Measurements from ENCODE around the gene OPN1SW.

OPN1SW gene

DNA sequence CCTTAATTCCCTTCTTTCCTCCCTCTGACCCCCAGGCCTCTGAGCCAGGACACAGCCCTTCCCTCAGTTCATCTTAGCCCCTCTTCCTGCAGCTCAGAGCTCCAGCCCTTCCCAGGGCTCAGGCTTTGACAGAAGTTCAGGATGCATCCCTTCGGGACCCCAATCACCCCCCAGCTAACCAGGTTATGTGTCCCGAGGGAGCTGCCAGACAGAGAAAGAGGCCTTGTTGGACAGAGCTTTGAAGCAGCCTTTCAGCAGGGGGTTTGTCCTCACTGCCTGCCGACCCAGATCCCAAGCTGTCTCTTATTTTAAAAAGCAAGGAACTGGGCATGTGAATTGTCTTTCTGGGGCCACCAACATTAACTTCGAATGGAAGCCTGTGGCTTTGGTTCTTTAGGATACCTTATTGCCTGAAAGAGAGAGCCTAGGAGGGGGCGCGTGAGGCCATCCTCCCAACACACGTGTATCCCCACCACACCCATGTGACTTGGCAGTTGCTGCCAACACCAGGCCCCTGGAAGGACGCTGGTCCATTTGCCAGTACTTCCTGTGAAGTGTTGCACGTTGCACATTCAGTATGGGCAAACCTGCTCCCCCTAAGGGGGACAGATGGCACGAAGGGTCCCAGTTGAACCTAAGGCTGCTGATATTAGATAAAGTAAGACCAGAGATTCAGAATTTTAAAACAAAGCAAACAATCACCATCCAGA lies 17.0 kb upstream of the OPN1SW start:
- no peak for DNase-seq

DNA sequence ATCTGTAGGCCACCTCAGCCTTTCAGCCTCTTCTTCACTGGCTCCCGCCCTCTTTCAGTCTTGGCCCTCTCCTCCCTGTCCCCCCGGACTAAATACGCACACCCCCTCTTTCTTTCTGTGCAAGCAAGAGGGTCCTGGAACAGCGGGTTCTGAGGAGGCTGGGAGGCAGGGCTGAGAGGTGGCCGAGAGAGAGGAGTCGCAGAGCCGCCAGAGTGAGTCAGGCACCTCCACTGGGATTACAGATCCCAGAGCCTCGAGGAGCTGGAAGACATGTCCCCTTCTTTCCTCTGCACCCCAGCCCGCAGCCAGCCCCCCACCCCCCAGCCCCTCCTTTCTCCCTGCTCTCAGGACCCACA lies 16.4 kb upstream of the OPN1SW start:
- DNase-seq = no peak

- peak; percentile 33 for DNase-seq
Observed at GRCh38 chr7:128791121-128791971, 15.8 kb upstream of the OPN1SW start, which contains the start of gene CCDC136. Gene CCDC136 (plus strand): TSS chr7:128791968. CDS start chr7:128792412, 444 bp downstream.

GRCh38 chr7:128790315-128791041 lies 14.9 kb upstream of the OPN1SW start:
- DNase-seq = no peak

GRCh38 chr7:128788446-128789412 lies 13.1 kb upstream of the OPN1SW start:
- no peak for DNase-seq

- no peak for DNase-seq
Observed at GRCh38 chr7:128785738-128786137, 10.1 kb upstream of the OPN1SW start.

GRCh38 chr7:128783143-128783861 lies 7.7 kb upstream of the OPN1SW start:
- DNase-seq = no peak

DNA sequence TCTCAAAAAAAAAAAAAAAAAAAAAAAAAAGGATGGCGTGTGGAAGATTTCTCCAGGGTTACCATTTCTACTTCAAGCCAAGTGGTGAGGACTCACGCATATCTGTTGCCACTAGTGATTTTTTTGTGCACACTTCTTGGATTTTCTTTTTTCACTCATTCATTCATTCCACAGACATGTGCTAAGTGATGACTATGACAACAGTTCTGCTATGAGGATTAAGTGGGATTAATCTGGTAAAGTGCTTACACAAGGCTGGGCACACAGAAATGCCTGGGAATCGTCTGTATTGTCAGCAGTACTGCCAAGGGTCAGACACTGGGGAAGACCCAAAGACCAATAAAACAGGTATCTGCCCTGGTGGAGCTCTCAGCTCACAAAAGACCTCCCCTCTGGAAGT lies 6.3 kb upstream of the OPN1SW start:
- DNase-seq = no peak

GRCh38 chr7:128781126-128781525 lies 5.5 kb upstream of the OPN1SW start:
- no peak for DNase-seq

GRCh38 chr7:128778946-128779345 lies 3.4 kb upstream of the OPN1SW start:
- DNase-seq = no peak

GRCh38 chr7:128777156-128778123 lies 1.8 kb upstream of the OPN1SW start:
- no peak for DNase-seq

GRCh38 chr7:128774921-128775320 lies 673 bp downstream of the OPN1SW start:
- no peak for DNase-seq

GRCh38 chr7:128774029-128774689 lies 1.4 kb downstream of the OPN1SW start:
- no peak for DNase-seq

- no peak for DNase-seq
Observed at GRCh38 chr7:128773604-128774003, 2.0 kb downstream of the OPN1SW start.

GRCh38 chr7:128770233-128770632 lies 5.4 kb downstream of the OPN1SW start:
- peak; percentile 56 for DNase-seq

- no peak for DNase-seq
Observed at GRCh38 chr7:128767475-128768110, 8.0 kb downstream of the OPN1SW start.

GRCh38 chr7:128763541-128763940 lies 12.1 kb downstream of the OPN1SW start:
- DNase-seq = no peak

GRCh38 chr7:128759242-128759641 lies 16.4 kb downstream of the OPN1SW start:
- no peak for DNase-seq

DNA sequence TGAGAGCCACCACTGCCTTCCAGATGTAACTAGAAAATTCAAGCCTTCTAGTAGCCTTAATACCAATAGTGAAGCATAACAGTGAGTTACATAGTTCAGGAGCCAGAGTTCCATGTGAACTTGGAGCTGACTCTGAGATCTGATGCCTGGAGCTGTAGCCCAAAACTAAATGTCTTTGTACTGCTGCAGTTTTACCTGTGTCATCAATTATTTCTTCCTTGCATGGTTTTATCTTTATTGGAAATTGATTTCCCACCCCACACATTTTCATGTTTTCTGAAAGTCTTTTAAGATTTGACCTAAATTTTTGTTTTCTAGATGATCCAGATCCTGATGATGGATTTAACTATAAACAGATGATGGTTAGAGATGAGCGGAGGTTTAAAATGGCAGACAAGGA lies 17.0 kb downstream of the OPN1SW start:
- DNase-seq = no peak

Measured in NCI-H226 (cell line).